ENCODE data around the gene CDKAL1.

The CDKAL1 gene

DNA sequence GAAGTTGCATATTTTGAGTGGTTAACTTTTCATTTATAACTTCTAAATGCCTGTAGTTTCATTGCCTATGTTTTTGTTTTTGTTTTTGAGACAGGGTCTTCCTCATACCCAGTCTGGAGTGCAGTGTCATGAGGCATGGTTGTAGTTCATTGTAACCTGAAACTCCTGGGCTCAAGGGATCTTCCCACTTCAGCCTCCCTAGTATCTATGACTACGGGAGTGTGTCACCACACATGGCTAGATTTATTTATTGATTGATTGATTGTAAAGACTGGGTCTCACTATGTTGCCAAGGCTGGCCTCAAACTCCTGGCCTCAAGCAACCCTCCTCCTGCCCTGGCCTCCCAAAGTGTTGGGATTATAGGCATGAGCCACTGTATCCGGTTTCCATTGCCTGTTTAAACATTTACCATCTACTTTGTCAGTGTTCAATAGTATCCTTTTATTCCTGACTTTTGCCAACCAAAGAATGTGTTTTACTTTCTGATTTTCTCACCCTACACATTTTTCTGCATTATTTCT, 144.6 kb downstream of the CDKAL1 start:
- DNase-seq (ENCODE audit: low spot score): no peak

DNA sequence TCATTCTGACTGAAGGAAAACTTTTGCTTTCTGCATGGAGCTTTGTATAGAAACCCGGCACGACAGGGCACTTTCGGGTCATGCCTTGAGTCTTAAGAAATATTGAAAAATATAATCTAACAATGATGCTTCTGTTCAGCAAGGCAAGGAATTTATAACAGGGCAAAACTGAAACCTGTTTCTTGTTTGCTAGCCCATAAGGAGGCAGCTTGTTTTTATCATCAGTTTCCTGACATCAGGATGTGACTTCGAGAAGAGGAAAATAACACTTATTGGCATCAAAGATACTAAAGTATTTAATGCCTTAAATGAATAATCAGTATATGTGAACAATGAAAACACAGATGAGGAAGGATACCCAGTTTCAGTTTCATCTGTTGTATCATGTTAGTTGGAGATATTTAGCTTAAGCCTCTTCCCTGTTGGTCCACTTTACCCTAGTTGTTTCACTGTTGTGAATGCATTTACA, 146.5 kb downstream of the CDKAL1 start:
- DNase-seq (ENCODE audit: low spot score): no peak

DNA sequence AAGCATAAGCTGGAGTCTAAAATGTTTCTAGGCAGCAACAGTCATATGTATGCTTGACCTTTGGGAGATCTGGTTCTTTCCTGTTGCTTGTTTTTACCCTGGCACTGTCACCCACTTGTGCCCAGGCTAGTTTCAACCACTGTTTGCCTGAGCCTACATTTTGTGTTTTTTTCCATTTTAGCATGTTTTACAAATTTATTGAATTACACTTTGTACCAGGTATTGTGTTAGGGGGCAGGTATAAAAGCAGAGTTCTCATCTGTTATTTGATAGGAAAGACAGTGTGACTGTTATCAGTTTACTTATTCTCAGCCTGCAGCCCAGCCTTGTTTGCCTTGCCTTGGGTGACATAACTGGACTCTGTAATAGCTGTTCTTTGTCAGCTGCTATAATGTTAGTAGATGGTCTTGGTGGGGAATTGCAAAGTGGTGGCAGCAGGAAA, 147.0 kb downstream of the CDKAL1 start:
- DNase-seq (ENCODE audit: low spot score): no peak

DNA sequence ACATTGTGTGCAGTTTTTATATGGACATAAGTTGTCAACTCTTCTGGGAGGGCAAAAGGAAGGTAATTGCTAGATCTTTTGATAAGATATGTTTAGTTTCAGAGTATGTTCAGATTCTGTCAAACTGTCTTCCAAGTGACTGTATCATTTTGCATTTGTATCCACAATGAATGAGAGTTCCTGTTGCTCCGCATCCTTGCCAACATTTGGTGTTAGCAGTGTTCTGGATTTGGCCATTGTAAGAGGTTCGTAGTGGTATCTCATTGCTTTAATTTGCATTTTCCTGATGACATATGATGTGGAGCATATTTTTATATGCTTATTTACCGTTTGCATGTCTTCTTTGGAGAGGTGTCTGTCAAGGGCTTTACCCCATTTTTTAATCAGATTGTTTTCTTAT, 150.2 kb downstream of the CDKAL1 start:
- DNase-seq (ENCODE audit: low spot score): no peak

DNA sequence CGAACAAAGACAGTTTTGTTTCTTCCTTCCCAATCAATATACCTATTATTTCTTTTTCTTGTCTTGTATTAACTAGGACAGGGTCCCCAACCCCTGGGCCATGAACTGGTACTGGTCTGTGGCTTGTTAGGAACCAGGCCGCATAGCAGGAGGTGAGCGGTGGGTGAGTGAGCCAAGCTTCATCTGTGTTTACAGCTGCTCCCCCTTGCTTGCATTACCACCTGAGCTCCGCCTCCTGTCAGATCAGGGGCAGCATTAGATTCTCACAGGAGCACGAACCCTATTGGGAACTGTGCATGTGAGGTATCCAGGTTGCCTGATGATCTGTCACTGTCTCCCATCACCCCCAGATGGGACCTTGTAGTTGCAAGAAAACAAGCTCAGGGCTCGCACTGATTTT, 151.9 kb downstream of the CDKAL1 start:
- peak; percentile 5 for DNase-seq (ENCODE audit: low spot score)

DNA sequence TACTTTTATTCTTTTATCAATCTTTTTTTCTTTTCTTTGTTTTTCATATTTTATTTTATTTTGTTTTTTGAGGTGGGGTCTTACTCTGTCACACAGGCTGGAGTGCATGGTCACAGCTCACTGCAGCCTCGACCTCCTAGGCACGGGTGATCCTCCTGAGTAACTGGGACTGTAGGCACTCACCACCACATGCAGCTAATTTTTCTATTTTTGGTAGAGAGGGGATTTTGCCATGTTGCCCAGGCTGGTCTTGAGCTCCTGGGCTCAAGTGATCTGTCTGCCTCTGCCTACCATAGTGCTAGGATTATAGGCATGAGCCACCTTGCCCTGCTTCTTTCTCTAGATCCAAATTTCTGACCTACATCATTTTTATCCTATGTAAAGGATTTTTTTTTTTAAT, 153.2 kb downstream of the CDKAL1 start:
- no peak for DNase-seq (ENCODE audit: low spot score)

DNA sequence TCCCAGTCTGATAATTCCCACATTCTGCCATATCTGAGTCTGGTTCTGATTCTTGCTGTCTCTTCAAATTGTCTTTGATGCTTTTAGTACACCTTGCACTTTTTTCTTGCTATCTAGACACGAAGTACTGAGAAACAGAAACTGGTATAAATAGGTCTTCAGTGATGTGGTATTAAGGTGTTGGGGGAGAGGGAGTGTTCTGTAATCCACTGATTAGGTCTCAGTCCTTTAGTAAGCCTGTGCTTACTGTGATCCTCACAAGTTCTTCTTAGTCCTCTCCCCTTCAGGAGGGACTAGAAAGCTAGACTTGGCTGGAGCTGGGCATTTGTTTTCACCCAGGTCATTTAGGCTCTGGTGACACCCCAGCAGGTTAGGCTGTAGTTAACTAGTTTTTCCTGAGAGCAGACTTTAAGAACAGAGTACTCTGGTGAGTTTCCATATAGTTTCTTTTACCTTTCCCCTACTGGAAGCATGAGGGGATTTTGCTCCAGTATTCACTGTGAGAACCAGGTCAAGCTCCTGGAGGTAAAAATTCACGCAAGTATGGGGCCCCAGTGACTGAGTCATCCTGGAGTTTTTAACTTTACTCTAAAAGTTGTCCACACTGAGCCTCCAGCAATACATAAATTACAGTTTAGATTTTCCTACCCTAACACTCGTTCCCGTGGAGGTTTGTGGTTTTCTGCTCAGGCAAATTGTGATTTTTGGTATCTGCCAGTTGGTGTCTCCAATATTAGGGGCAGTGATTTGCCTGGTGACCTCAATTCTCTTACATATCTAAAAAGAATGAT, 154.6 kb downstream of the CDKAL1 start:
- DNase-seq (ENCODE audit: low spot score): no peak

DNA sequence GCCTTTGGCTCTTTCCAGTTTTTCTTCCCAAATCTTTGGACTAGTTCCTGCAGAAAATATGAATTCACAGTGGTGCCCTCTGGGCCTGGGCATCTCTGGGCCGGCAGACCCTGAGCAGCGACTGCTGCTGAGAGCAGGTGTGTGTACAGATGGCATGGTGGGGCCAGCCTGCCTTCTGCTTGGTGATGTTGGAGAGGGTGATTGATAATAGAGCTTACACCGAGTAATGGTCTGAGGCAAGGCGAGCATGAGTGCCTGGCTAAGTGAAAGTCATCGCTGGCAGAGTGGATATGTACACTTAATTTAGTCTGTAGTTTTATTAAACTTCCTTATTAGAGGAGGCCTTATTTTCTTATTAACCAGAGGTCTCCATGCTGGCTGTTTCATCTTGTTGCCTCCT, 156.9 kb downstream of the CDKAL1 start:
- no peak for DNase-seq (ENCODE audit: low spot score)

DNA sequence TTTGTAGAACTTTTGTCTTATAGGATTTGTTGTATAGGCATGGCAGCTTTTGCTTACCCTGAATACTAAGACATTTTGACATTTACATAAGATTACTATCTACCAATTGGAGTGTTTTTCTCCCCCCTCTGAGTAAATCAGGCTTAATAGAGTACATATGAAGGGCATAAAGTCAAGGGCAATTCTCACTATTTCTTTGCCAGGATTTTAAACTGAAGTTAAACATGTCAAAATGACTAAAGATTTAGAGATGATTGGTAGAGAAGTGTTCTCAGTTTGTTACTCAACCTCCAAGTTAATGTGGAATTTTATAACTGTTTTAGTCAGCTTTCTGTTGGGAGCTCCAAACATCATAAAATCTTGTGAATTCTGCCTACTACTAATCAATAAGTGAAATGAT, 157.8 kb downstream of the CDKAL1 start:
- no peak for DNase-seq (ENCODE audit: low spot score)

DNA sequence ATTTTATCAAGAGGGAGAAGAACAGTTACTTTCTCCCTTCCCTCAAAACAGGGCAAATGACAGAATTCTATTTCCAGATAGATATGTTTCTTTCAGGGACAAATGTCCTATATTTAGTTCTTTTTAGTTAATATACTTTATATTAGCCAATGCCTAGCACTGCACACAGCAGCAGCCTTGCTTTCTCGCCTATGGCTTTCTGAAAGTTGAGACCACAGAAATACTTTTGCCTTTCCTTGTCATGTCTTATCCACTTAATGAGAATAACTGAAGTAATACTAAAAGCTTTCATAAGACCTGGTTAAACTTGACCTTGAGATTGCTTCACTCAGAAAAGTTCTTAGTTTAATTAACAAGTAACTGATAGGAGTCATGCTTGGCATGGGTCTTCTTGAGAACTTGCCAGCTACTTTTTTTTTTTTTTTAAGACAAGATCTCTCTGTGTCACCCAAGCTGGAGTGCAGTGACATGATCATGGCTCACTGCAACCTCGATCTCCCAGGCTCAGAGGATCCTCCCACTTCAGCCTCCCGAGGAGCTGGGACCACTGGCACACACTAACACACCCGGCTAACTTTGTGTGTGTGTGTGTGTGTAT, 159.3 kb downstream of the CDKAL1 start:
- DNase-seq (ENCODE audit: low spot score): no peak

DNA sequence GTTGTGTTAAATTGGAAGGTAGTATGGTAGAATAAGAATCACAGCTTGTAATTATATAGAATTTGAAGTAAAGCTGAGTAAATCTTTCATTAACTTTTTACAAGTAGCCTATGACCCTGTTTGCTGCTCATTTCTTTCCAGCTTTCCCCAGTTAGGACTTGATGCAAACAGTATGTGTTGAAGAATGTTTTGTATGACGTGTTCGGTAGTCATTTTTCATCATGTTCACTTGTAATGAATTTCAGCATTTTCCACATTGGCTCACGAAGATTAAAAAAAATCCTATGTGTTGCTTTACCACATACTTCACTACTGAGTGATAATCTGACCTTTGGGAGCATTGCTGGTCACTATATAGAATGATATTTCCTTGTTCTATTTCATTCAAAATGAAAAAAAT, 162.4 kb downstream of the CDKAL1 start:
- no peak for DNase-seq (ENCODE audit: low spot score)

DNA sequence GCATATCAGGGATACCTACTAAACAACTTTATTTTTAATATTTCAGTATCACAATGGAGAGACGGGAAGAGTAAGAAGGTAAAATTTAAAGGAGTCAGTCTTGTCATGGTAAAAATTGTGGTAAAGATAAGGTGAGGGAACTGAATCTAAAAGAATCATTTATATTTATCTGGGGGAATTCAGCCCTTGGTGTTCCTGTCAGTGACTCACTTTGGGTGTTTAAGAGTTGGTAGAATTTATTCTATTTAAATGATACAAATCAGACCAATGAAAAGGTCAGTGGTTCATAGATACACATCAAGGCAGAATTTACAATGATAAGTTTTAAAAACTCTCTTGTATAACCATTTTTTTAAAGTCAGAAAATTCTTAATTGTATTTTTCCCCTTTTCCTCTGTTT, 164.4 kb downstream of the CDKAL1 start:
- no peak for DNase-seq (ENCODE audit: low spot score)

DNA sequence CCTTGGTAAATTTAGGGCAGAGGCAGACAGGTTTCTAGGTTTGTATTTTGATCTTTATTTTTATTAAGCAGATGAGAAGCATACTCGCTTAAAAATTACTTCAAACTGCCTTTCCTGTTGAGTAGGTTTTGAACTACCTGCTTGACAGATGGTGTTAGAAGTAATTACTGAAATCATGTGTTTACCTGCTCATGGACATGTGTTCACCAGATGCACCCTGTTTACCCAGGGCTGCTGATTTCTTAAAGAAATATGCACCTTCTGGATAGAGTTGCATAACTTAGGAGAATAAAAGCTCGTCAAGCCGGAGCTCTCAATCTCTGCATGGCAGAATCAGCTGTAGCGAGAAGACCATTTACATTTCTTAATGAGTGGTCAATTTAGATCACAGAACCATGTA, 165.1 kb downstream of the CDKAL1 start:
- DNase-seq (ENCODE audit: low spot score): no peak

DNA sequence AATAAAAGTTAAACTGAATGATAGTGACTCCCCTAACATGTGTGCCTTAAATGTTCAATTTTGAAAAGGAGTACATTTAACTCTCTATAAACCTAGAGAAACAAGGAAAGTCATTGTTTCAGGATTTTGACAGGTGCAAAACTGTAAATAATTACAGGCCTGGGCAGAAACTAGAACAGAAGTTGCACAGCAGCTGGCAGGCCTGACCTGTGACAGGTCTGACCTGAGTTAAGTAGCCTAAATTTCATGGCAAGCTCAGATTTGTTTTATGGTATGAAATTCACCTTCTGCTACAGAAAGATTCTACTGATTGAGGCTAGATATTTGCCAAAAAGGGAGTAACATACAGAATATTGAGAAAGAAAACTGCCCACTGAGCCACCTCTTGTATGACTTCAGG, 166.1 kb downstream of the CDKAL1 start:
- no peak for DNase-seq (ENCODE audit: low spot score)

DNA sequence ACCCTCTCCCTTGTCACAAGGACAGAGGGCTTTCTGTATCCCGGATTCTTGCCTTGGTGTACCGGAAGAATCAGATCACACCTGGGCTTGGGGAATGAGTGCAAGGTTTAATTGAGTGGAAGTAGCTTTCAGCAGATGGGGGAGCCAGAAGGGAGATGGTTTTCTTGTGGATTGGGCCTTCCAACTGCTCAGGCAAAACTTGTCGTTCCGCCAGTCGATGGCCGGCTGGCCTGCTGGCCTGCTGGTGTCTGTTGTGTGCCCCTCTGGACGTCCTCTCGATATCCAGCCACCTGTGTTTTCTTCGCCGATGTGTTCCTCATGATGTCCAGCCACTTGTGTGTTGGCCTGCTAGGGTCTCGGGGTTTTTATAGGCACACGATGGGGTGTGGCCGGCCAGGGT, 168.1 kb downstream of the CDKAL1 start:
- DNase-seq (ENCODE audit: low spot score): no peak

DNA sequence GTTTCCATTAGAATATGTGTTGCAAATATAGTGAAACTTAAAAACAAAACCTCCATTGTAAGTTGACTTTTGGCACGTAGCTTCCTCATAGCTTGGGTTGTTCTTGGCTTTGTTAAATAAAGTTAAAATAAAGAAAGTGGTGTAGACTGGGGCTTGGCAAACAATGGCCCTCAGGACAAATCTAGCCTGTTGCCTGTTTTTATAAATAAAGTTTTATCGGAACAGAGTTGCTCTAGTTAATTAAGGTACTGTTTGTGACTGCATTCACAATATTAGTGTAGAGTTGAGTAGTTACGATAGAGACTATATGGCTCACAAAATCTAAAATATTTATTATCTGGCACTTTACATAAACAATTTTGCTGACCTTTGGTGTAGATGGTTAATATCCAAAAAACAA, 168.8 kb downstream of the CDKAL1 start:
- no peak for DNase-seq (ENCODE audit: low spot score)

DNA sequence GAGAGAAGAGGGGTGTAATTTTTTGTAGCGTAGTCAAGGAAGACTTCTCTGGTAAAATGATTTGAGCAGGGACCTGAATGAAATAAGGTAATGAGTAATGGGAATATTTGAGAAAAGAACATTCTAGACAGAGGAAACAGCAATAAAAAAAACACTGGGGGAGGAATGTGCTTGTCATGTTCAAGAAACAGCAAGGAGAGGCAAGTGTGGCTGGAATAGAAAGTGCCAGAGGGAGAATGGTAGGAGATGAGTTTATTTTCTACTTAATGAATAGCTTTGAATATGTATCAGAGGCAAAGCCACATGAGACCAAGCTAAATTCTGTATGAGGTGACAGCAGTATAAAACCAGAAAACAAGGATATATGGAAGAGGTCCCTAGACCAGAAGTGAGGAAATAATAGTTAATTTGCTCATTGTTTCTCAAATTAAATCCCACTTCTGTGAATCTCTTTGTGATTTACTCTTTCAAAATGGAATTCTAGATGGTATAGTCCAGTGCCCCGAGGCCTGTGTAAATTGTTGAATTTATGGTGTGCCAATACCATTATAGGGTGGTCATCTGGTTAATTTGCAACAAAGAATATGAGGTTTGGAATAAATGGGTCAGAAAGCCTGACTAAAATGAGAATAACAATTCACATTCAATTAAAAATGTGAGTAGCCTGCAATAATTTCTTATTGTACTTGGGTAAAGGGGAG, 170.2 kb downstream of the CDKAL1 start:
- no peak for DNase-seq (ENCODE audit: low spot score)

DNA sequence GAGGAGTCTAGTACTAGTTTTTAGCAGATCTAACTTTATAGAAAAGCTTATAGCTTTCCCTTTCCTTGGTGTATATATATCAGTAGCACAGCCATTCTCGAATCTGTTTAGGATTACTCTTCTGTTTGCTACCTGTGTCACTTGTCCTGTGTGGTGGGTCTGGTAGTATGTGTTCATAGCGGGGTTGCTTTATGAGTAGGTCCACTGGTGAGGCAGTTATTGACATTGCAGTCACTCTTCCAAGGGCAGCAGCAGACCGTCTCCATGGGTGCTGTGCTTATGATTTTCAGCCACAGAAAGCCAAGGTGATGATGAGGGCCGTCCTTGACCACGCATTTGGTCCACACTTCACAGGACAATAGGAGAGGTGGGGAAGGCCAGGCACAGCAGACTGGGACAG, 171.5 kb downstream of the CDKAL1 start:
- no peak for DNase-seq (ENCODE audit: low spot score)

DNA sequence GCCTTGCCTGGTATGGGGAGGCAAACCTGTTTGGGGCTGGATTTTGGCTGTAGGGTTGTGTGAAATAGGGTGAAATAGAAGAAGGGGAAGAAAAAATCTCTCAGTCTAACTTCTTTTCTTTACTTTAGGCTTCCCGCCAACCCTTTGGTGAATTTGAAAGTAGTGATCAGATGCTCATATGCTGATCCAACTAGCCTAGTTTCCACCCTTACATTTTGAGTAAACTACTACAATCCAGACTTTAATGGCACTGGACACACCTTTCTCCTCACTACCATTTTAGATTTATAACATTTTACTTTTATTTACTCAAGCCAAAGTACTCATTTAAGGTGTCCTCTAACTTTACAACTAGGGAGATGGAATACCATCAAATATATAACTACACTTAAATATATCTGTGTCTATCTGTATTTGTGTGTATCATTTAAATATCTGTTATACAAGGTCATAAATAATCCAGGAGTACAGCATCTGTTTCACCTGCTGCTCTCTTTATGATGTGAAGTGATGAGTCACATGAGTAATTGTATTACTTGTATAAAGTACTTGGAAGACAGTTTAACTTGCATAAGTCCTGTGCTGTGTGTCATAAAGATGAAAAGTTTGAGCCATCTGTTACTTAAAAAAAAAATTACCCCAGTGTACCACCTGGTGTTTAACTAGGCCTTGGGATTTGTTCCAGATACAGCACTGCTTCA, 172.1 kb downstream of the CDKAL1 start:
- peak; percentile 63 for DNase-seq (ENCODE audit: low spot score)

DNA sequence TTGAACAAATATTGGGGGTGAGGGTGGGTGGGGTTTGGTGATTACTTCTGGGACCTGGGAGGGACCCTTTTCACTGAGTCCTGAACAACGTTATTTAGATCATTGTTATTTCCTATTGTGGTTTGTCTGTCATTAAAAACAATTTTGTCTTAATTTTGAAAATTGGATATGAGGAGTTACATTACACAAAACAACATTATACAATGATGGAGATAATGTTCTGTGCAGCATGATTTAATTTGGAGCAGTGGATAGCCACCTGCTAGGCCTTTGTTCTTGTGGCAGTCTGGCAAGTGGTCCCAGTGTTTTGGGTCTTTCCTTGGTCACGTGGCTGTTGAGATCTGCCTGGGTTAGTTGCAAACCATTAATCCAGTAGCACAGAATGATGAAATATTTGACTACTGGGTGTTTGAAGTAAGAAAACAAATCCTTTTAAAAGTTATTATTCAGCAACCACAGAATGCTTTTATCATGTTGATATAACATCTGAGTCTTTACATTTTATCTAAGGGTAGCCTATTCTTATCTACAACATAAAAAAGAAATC, 172.8 kb downstream of the CDKAL1 start:
- peak; percentile 69 for DNase-seq (ENCODE audit: low spot score)

DNA sequence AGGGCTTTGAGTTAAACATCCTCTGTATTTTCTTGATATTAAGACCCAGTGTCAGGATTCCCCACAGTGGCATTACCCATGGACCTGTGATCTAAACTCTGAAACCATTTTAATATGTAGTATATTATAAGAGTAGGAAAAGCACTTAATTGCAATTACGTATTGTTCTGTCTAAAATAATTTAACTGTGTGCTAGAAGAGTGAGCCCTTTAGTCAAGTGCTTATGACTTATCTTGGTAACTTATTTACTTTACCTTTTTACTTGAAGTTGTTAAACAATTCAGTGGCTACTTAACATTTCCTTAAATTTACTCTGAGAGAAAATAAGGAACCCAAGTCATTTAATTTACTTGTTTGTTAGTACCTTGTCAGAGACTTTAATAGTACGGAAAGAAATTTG, 173.6 kb downstream of the CDKAL1 start:
- DNase-seq (ENCODE audit: low spot score): no peak
